BE2C (cell line): Measurements from ENCODE around the gene TMEM11.

Experiments
- DNase-seq: peaks from one replicate; pipeline ENCODE4 v3.0.0-alpha.2; 2020
- H3K27me3 ChIP-seq: fragments of 250-450 bp; sonication (Bioruptor Pico); 2 replicates; pipeline ENCODE4 v1.5.1; 2020; ENCODE audit warnings: mild to moderate bottlenecking
- H3K36me3 ChIP-seq: fragments of 250-450 bp; sonication (Bioruptor Pico); 2 replicates; pipeline ENCODE4 v1.5.1; 2020; ENCODE audit warnings: mild to moderate bottlenecking
- H3K4me1 ChIP-seq: fragments of 250-450 bp; sonication (Bioruptor Pico); 2 replicates; pipeline ENCODE4 v1.5.1; 2020
- H3K4me3 ChIP-seq: 2 replicates; pipeline ENCODE4 v1.5.1; 2011; ENCODE audit warnings: low read depth, low read length
- H3K9me3 ChIP-seq: fragments of 250-450 bp; sonication (Bioruptor Pico); 2 replicates; pipeline ENCODE4 v1.5.1; 2020
- TF ChIP-seq, protein P1 (sequence below): IDR thresholded peaks from 2 replicates; pipeline ENCODE4 v1.5.1; 2012; ENCODE audit warnings: mild to moderate bottlenecking, low read depth, low read length

Gene TMEM11

DNA sequence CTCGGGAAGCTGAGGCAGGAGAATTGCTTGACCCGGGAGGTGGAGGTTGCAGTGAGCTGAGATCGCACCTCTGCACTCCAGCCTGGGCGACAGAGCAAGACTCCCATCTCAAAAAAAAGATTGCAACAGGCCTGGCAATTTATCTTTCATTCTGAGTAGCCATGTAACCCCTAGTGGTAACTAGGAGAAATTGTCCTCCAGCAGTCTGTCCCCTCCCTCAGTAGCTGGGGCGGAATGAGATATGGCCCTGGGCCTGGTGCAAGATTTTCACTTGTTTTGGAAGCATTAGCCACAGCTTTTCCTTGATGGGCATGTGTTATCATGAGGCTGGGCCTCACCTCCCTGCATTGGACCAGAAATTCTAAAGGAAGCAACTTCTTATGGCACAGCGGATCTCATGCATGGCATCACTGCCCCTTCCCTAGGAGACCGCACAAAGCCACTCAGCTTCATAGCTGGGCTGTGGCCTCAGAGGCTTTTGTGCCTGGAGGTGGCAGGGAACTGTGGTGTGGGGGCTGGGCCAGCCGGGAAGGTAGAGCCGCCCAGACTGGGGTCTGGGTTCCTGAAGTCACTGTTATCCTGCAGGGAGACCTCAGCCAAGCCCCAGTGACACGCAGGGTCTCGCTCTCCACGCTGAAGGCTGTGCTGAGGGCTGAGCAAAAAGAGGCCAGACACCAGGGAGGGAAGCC is 25.9 kb upstream of the TMEM11 start:
- H3K36me3 ChIP-seq, result no peaks in the 10 kb centered on the region
- no peaks in the 10 kb centered on the region for H3K9me3 ChIP-seq
- TF ChIP-seq, protein P1, sequence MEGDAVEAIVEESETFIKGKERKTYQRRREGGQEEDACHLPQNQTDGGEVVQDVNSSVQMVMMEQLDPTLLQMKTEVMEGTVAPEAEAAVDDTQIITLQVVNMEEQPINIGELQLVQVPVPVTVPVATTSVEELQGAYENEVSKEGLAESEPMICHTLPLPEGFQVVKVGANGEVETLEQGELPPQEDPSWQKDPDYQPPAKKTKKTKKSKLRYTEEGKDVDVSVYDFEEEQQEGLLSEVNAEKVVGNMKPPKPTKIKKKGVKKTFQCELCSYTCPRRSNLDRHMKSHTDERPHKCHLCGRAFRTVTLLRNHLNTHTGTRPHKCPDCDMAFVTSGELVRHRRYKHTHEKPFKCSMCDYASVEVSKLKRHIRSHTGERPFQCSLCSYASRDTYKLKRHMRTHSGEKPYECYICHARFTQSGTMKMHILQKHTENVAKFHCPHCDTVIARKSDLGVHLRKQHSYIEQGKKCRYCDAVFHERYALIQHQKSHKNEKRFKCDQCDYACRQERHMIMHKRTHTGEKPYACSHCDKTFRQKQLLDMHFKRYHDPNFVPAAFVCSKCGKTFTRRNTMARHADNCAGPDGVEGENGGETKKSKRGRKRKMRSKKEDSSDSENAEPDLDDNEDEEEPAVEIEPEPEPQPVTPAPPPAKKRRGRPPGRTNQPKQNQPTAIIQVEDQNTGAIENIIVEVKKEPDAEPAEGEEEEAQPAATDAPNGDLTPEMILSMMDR, result peak; percentile 41
- H3K4me1 ChIP-seq, result no peaks in the 10 kb centered on the region
- DNase-seq, result no peak
- no peak overlapping the region for H3K4me3 ChIP-seq
- H3K27me3 ChIP-seq, result no peaks in the 10 kb centered on the region

DNA sequence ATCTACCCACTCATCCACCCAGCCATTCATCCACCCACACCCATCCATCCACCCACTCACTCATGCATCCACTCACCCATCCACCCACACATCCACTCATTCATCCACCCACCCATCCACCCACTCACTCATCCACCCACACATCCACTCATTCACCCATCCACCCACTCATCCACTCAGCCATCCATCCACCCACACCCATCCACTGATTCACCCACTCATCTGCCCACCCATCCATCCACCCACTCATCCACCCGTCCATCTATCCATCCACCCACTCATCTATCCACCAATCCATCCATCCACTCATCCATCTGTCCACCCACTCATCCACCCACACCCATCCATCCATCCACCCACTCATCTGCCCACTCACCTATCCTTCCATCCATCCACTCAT is 22.0 kb upstream of the TMEM11 start:
- H3K36me3 ChIP-seq, result no peaks in the 10 kb centered on the region
- TF ChIP-seq, protein P1, result no peak
- H3K9me3 ChIP-seq, result no peaks in the 10 kb centered on the region
- DNase-seq, result no peak
- H3K27me3 ChIP-seq, result no peaks in the 10 kb centered on the region
- no peaks in the 10 kb centered on the region for H3K4me1 ChIP-seq
- no peak overlapping the region for H3K4me3 ChIP-seq

DNA sequence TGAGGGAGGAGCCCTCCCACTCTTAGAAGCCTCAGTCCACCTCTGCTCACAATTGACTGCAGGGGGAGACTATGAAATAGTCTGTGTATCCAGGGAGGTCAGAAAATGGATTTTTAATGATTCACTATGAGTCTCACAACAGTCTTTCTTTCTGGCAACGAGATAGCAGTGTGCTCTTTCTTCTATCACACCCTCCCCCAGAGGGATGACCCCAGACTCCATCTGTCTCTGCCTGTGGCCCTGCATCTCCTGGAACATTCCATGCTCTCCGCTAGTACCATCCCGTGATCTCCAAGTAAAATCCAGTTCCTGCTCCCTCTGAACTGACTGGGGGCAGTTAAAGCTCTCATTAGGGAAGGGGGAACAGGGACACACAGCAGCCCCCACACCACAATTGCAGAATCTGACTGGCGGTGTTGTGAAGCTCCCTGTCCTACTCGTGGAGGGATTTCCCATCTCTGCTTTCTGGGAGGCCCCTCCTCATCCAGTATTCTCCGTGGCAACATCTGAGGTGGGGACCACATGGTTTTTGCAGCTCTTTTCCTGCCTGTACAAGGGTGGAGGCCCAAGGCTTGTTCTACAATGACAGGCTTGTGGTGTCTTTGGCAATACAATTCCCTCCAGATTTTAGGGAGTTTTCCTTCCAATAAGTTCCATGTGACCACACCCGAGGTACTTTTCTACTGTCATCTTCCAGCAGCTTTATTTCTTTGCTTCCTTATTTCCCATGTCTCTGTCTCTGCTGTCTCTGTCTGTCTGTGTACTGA is 19.8 kb upstream of the TMEM11 start:
- H3K4me3 ChIP-seq, result no peak overlapping the region
- H3K27me3 ChIP-seq, result no peaks in the 10 kb centered on the region
- no peak for DNase-seq
- TF ChIP-seq, protein P1, result no peak
- H3K36me3 ChIP-seq, result no peaks in the 10 kb centered on the region
- no peaks in the 10 kb centered on the region for H3K9me3 ChIP-seq
- no peaks in the 10 kb centered on the region for H3K4me1 ChIP-seq

- Histone ChIP-seq H3K4me3 (no peak overlapping the region), H3K4me1 (no peaks in the 10 kb centered on the region), H3K36me3 (no peaks in the 10 kb centered on the region), H3K9me3 (no peaks in the 10 kb centered on the region), H3K27me3 (no peaks in the 10 kb centered on the region)
- TF ChIP-seq, protein P1, result no peak
- DNase-seq, result no peak
These were observed 18.2 kb upstream of the TMEM11 start for GRCh38 chr17:21232033-21232749.

DNA sequence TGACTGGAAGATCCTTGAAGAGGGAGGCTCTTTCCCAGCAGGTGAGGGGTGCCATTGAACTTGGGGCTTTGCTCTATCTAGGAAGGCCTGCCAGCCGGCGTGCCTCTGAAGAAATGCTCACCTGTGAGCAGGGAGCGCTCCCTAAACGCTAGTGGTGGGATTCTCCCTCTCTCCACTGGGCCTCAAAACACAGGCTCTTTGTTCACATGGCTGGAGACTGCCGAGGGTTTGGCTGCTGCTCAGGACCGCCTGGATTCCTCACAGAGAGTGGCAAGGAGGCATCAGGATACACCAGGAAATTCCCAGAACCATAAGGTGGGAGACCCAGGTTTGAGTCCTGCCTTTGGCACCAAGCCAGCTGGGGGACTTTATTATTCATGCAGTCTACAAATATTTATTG is 17.6 kb upstream of the TMEM11 start:
- H3K9me3 ChIP-seq, result no peaks in the 10 kb centered on the region
- TF ChIP-seq, protein P1, result no peak
- no peaks in the 10 kb centered on the region for H3K4me1 ChIP-seq
- no peaks in the 10 kb centered on the region for H3K36me3 ChIP-seq
- no peak for DNase-seq
- H3K4me3 ChIP-seq, result no peak overlapping the region
- H3K27me3 ChIP-seq, result no peaks in the 10 kb centered on the region

- Histone ChIP-seq H3K4me3 (no peak overlapping the region), H3K4me1 (no peaks in the 10 kb centered on the region), H3K27me3 (no peaks in the 10 kb centered on the region), H3K36me3 (no peaks in the 10 kb centered on the region), H3K9me3 (no peaks in the 10 kb centered on the region)
- no peak for DNase-seq
- TF ChIP-seq, protein P1, result no peak
These were observed 14.9 kb upstream of the TMEM11 start for GRCh38 chr17:21228845-21229244.
